ENCODE results near the gene EEF2K.
"Not testable (repeated sequence)": the region's sequence is repeated elsewhere in the genome, so short reads cannot be mapped to it uniquely, and the experiment has no call there.

The EEF2K gene

GRCh38 chr16:22206013-22206841 lies at the start of gene EEF2K:
EEF2K (plus strand) TSS chr16:22206278; CDS start chr16:22225730, 19,452 bp downstream.
- FAIRE-seq: no peak
- DNase-seq (ENCODE audit: low spot score): peak; percentile 92

GRCh38 chr16:22161401-22161800 lies 44.7 kb upstream of the EEF2K start:
- DNase-seq (ENCODE audit: low spot score) (no peak), FAIRE-seq (no peak)

GRCh38 chr16:22161999-22162655 lies 44.0 kb upstream of the EEF2K start, which contains the start of gene SDR42E2:
SDR42E2 (plus strand) TSS chr16:22162506; CDS start chr16:22165583, 3,077 bp downstream.
- no peak for DNase-seq (ENCODE audit: low spot score)

GRCh38 chr16:22162656-22163009 lies 43.4 kb upstream of the EEF2K start:
- FAIRE-seq (no peak), DNase-seq (ENCODE audit: low spot score) (no peak)

More at GRCh38 chr16:22161999-22162655, 44.0 kb upstream of the EEF2K start, which contains the start of gene SDR42E2:
- FAIRE-seq: no peak

GRCh38 chr16:22163806-22164205 lies 42.3 kb upstream of the EEF2K start:
- DNase-seq (ENCODE audit: low spot score): no peak
- FAIRE-seq: no peak

- no peak for FAIRE-seq
- DNase-seq (ENCODE audit: low spot score): no peak
Observed at GRCh38 chr16:22164482-22164881, 41.6 kb upstream of the EEF2K start.

GRCh38 chr16:22165508-22166285 lies 40.4 kb upstream of the EEF2K start:
- DNase-seq (ENCODE audit: low spot score): no peak
- no peak for FAIRE-seq

GRCh38 chr16:22171953-22172352 lies 34.1 kb upstream of the EEF2K start:
- FAIRE-seq (no peak), DNase-seq (ENCODE audit: low spot score) (no peak)

- FAIRE-seq; DNase-seq (ENCODE audit: low spot score): not testable (repeated sequence)
Observed at GRCh38 chr16:22172642-22173041, 33.4 kb upstream of the EEF2K start.

- FAIRE-seq (no peak), DNase-seq (ENCODE audit: low spot score) (no peak)
Observed at GRCh38 chr16:22174642-22175041, 31.4 kb upstream of the EEF2K start.

GRCh38 chr16:22177968-22178930 lies 27.8 kb upstream of the EEF2K start:
- no peak for DNase-seq (ENCODE audit: low spot score)
- FAIRE-seq: no peak

- FAIRE-seq (no peak), DNase-seq (ENCODE audit: low spot score) (no peak)
Observed at GRCh38 chr16:22181426-22181825, 24.7 kb upstream of the EEF2K start.

GRCh38 chr16:22181843-22182242 lies 24.2 kb upstream of the EEF2K start:
- FAIRE-seq: no peak
- DNase-seq (ENCODE audit: low spot score): no peak

- no peak for DNase-seq (ENCODE audit: low spot score)
- no peak for FAIRE-seq
Observed at GRCh38 chr16:22183335-22183734, 22.7 kb upstream of the EEF2K start.

- no peak for FAIRE-seq
- DNase-seq (ENCODE audit: low spot score): no peak
Observed at GRCh38 chr16:22183901-22184614, 22.0 kb upstream of the EEF2K start.

GRCh38 chr16:22184615-22184968 lies 21.5 kb upstream of the EEF2K start:
- no peak for DNase-seq (ENCODE audit: low spot score)
- no peak for FAIRE-seq

- FAIRE-seq: no peak
- no peak for DNase-seq (ENCODE audit: low spot score)
Observed at GRCh38 chr16:22186517-22186916, 19.6 kb upstream of the EEF2K start.

- no peak for DNase-seq (ENCODE audit: low spot score)
- no peak for FAIRE-seq
Observed at GRCh38 chr16:22188267-22188594, 17.8 kb upstream of the EEF2K start.

GRCh38 chr16:22188595-22189442 lies 17.3 kb upstream of the EEF2K start:
- DNase-seq (ENCODE audit: low spot score): peak; percentile 56
- FAIRE-seq: no peak
